ENCODE results near the gene ALOX5.

ALOX5 gene

GRCh38 chr10:45423976-45424499 lies 50.0 kb downstream of the ALOX5 start:
- no peak overlapping the region for H3K18ac ChIP-seq (ENCODE audit: low read length)
- no peak overlapping the region for H2BK5ac ChIP-seq (ENCODE audit: low read length)
- no peak overlapping the region for H3K9ac ChIP-seq (ENCODE audit: low read depth, low read length, poor library complexity)
- no peak overlapping the region for H3K27ac ChIP-seq (replicated peaks; ENCODE audit: low read length)
- no peak overlapping the region for H2BK120ac ChIP-seq (ENCODE audit: low read depth, low read length)
- no peak overlapping the region for H2BK15ac ChIP-seq (ENCODE audit: low read length)
- H3K36me3 ChIP-seq (replicated peaks in 1 of 2; ENCODE audit: control insufficient read depth in 2 of 2, insufficient read depth in 2 of 2, low read length in 2 of 2): no peaks in the 10 kb centered on the region
- H4K91ac ChIP-seq (ENCODE audit: low read depth, low read length, poor library complexity): no peak overlapping the region
- peaks cover 0 to 3% of the 10 kb centered on the region in 2 donors for H3K4me1 ChIP-seq (ENCODE audit: control insufficient read depth in 2 of 2, insufficient read depth in 1 of 2, low read depth in 1 of 2, low read length in 2 of 2)
- no peak for DNase-seq (ENCODE audit: low spot score)
- H4K8ac ChIP-seq (ENCODE audit: low read depth, low read length): no peak overlapping the region
- no peak overlapping the region for H2BK12ac ChIP-seq (ENCODE audit: low read length)
- H3K23ac ChIP-seq (ENCODE audit: low read depth, low read length, poor library complexity): no peak overlapping the region
- H3K4ac ChIP-seq (ENCODE audit: low read length): no peak overlapping the region
- H3K9me3 ChIP-seq (replicated peaks in 1 of 2; ENCODE audit: control insufficient read depth in 2 of 2, insufficient read depth in 1 of 2, low read depth in 1 of 2, low read length in 2 of 2): no peaks in the 10 kb centered on the region
- no peak overlapping the region for H3K14ac ChIP-seq (ENCODE audit: low read length)
- H3K79me1 ChIP-seq (ENCODE audit: low read depth, low read length): peaks cover 3% of the 10 kb centered on the region
- H3K4me2 ChIP-seq (ENCODE audit: insufficient read depth, low read length, poor library complexity, severe bottlenecking): no peak overlapping the region
- peaks cover 0 to 28% (median 0%) of the 10 kb centered on the region in 3 experiments for H3K27me3 ChIP-seq (ENCODE audit: control insufficient read depth in 3 of 3, insufficient read depth in 3 of 3, low read depth in 1 of 3, low read length in 3 of 3)
- no peak overlapping the region for H2AK5ac ChIP-seq (ENCODE audit: low read depth, low read length)
- WGBS, 2 donors (ENCODE audit: extremely low coverage in 2 of 2, insufficient read length in 2 of 2, insufficient replicate concordance in 1 of 2): no CpG with 5 or more reads among the region's 7 CpGs
- H3K4me3 ChIP-seq (ENCODE audit: low read length in 2 of 2): no peak overlapping the region
- no peak overlapping the region for H2AFZ ChIP-seq (ENCODE audit: low read length)

GRCh38 chr10:45424668-45425404 lies 50.8 kb downstream of the ALOX5 start:
- no peaks in the 10 kb centered on the region for H3K9me3 ChIP-seq (replicated peaks in 1 of 2; ENCODE audit: control insufficient read depth in 2 of 2, insufficient read depth in 1 of 2, low read depth in 1 of 2, low read length in 2 of 2)
- no peak for DNase-seq (ENCODE audit: low spot score)

GRCh38 chr10:45425621-45426563 lies 51.9 kb downstream of the ALOX5 start:
- Histone ChIP-seq H3K36me3 (replicated peaks in 1 of 2; ENCODE audit: control insufficient read depth in 2 of 2, insufficient read depth in 2 of 2, low read length in 2 of 2) (no peaks in the 10 kb centered on the region), H3K27me3 (ENCODE audit: control insufficient read depth in 3 of 3, insufficient read depth in 3 of 3, low read depth in 1 of 3, low read length in 3 of 3) (peaks cover 0 to 22% (median 0%) of the 10 kb centered on the region in 3 experiments), H3K4me2 (ENCODE audit: insufficient read depth, low read length, poor library complexity, severe bottlenecking) (no peak overlapping the region), H2AFZ (ENCODE audit: low read length) (peak overlapping the region; percentile 44), H2BK5ac (ENCODE audit: low read length) (no peak overlapping the region), H3K9me3 (replicated peaks in 1 of 2; ENCODE audit: control insufficient read depth in 2 of 2, insufficient read depth in 1 of 2, low read depth in 1 of 2, low read length in 2 of 2) (no peaks in the 10 kb centered on the region), H3K14ac (ENCODE audit: low read length) (peak overlapping the region; percentile 39), H4K8ac (ENCODE audit: low read depth, low read length) (peak overlapping the region; percentile 21), H3K4ac (ENCODE audit: low read length) (no peak overlapping the region), H2BK12ac (ENCODE audit: low read length) (no peak overlapping the region), H3K4me1 (ENCODE audit: control insufficient read depth in 2 of 2, insufficient read depth in 1 of 2, low read depth in 1 of 2, low read length in 2 of 2) (no peaks in the 10 kb centered on the region), H3K4me3 (ENCODE audit: low read length in 2 of 2) (no peak overlapping the region), H2AK5ac (ENCODE audit: low read depth, low read length) (peak overlapping the region; percentile 25), H4K91ac (ENCODE audit: low read depth, low read length, poor library complexity) (no peak overlapping the region), H2BK15ac (ENCODE audit: low read length) (no peak overlapping the region), H3K23ac (ENCODE audit: low read depth, low read length, poor library complexity) (peak overlapping the region; percentile 61), H2BK120ac (ENCODE audit: low read depth, low read length) (no peak overlapping the region), H3K27ac (replicated peaks; ENCODE audit: low read length) (no peak overlapping the region), H3K79me1 (ENCODE audit: low read depth, low read length) (peaks cover 3% of the 10 kb centered on the region), H3K18ac (ENCODE audit: low read length) (peak overlapping the region; percentile 68), H3K9ac (ENCODE audit: low read depth, low read length, poor library complexity) (no peak overlapping the region)
- WGBS, 2 donors (ENCODE audit: extremely low coverage in 2 of 2, insufficient read length in 2 of 2, insufficient replicate concordance in 1 of 2): no CpG with 5 or more reads among the region's 10 CpGs
- no peak for DNase-seq (ENCODE audit: low spot score)

More at GRCh38 chr10:45424668-45425404, 50.8 kb downstream of the ALOX5 start:
- Histone ChIP-seq H3K4ac (ENCODE audit: low read length) (no peak overlapping the region), H3K4me3 (ENCODE audit: low read length in 2 of 2) (no peak overlapping the region), H3K27me3 (ENCODE audit: control insufficient read depth in 3 of 3, insufficient read depth in 3 of 3, low read depth in 1 of 3, low read length in 3 of 3) (peaks cover 0 to 28% (median 0%) of the 10 kb centered on the region in 3 experiments), H2AK5ac (ENCODE audit: low read depth, low read length) (peak overlapping the region; percentile 39), H3K27ac (replicated peaks; ENCODE audit: low read length) (no peak overlapping the region), H3K79me1 (ENCODE audit: low read depth, low read length) (peaks cover 3% of the 10 kb centered on the region), H3K23ac (ENCODE audit: low read depth, low read length, poor library complexity) (peak overlapping the region; percentile 9), H3K9ac (ENCODE audit: low read depth, low read length, poor library complexity) (no peak overlapping the region), H3K18ac (ENCODE audit: low read length) (peak overlapping the region; percentile 53), H4K8ac (ENCODE audit: low read depth, low read length) (no peak overlapping the region), H2AFZ (ENCODE audit: low read length) (no peak overlapping the region), H3K4me1 (ENCODE audit: control insufficient read depth in 2 of 2, insufficient read depth in 1 of 2, low read depth in 1 of 2, low read length in 2 of 2) (no peaks in the 10 kb centered on the region), H3K36me3 (replicated peaks in 1 of 2; ENCODE audit: control insufficient read depth in 2 of 2, insufficient read depth in 2 of 2, low read length in 2 of 2) (no peaks in the 10 kb centered on the region), H2BK12ac (ENCODE audit: low read length) (no peak overlapping the region), H2BK5ac (ENCODE audit: low read length) (peak overlapping the region; percentile 56), H4K91ac (ENCODE audit: low read depth, low read length, poor library complexity) (no peak overlapping the region), H2BK120ac (ENCODE audit: low read depth, low read length) (no peak overlapping the region), H3K14ac (ENCODE audit: low read length) (peak overlapping the region; percentile 95), H2BK15ac (ENCODE audit: low read length) (peak overlapping the region; percentile 64), H3K4me2 (ENCODE audit: insufficient read depth, low read length, poor library complexity, severe bottlenecking) (no peak overlapping the region)
- no CpG with 5 or more reads among the region's 15 CpGs for WGBS, 2 donors (ENCODE audit: extremely low coverage in 2 of 2, insufficient read length in 2 of 2, insufficient replicate concordance in 1 of 2)
